K562 (cell line): ENCODE measurements around the gene AGAP1. TPM values are rescaled to one million over a fixed set of nuclear protein-coding genes. Genes with fewer than 3 reads are reported as not detected.

Source experiments
- ATAC-seq: fragments of 200-7000 bp; cut with Tn5 transposase; 3 replicates; pipeline ENCODE4 v1.9.1; 2020; ENCODE audit warnings: moderate library complexity
- BruUV-seq: library from RNA; stranded (reverse); fragments of 400-500 nt; replicated peaks from 2 replicates; lab custom pipeline; 2021; lab: Mats Ljungman, UMichigan
- CTCF ChIA-PET: fragments of 300-600 bp; formaldehyde crosslinking; extraction: SDS; loops from one replicate; lab custom pipeline; 2021; ENCODE audit warnings: low intra/inter-chr PET ratio; lab: Yijun Ruan, JAX
- POLR2A ChIA-PET: fragments of 300-600, 350-650 bp; sonication (Branson Sonifier 250); formaldehyde crosslinking; extraction: SDS; loops from one replicate; lab custom pipeline; 2021; ENCODE audit warnings: antibody characterized with exemption, inconsistent platforms; lab: Yijun Ruan, JAX
- DNase-seq, 4 experiments: peaks; one replicate each; pipeline versions ENCODE4 v3.0.0 to v3.0.0-alpha.2; 2011 to 2018; ENCODE audit warnings: low spot score in 3 of 4, mixed read lengths in 3 of 4; ENCODE audit errors: extremely low read depth in 1 of 4
- FAIRE-seq: peaks from 2 replicates; lab custom pipeline; 2011; peaks lifted over from hg19 to GRCh38; lab: Jason Lieb, UNC
- H2AFZ ChIP-seq: 2 replicates; pipeline ENCODE4 v1.6.0; 2011; ENCODE audit warnings: low read depth, low read length, control low read depth, inconsistent platforms
- H3K27ac ChIP-seq: fragments of 200-600 bp; 3 replicates; pipeline ENCODE4 v1.8.0; 2011; ENCODE audit warnings: low read depth, mild to moderate bottlenecking, control low read depth, inconsistent platforms, low read length, moderate library complexity, mixed read lengths; ENCODE audit errors: extremely low read depth
- H3K27me3 ChIP-seq, 2 experiments: fragments of 300-600 bp in 1 of 2; 2 replicates in 1 of 2; 3 replicates in 1 of 2; pipeline versions ENCODE4 v1.6.0 to v1.8.0; 2011; ENCODE audit warnings: inconsistent platforms in 2 of 2, low read length in 2 of 2, mild to moderate bottlenecking in 1 of 2, mixed read lengths in 1 of 2, moderate library complexity in 1 of 2; ENCODE audit not compliant: control insufficient read depth in 2 of 2, insufficient read depth in 2 of 2
- H3K36me3 ChIP-seq: fragments of 300-600 bp; 3 replicates; pipeline ENCODE4 v1.8.0; 2011; ENCODE audit warnings: mild to moderate bottlenecking, low read length, inconsistent platforms; ENCODE audit not compliant: control insufficient read depth, insufficient read depth
- H3K4me1 ChIP-seq, 2 experiments: fragments of 200-600 bp in 1 of 2; replicated peaks in 1 of 2; 2 replicates in 1 of 2; 3 replicates in 1 of 2; pipeline versions ENCODE4 v1.5.1 to v1.8.0; 2011; ENCODE audit warnings: inconsistent platforms in 2 of 2, low read length in 2 of 2, mild to moderate bottlenecking in 1 of 2, mixed read lengths in 1 of 2, moderate library complexity in 1 of 2; ENCODE audit not compliant: control insufficient read depth in 2 of 2, insufficient read depth in 2 of 2
- H3K4me2 ChIP-seq: 2 replicates; pipeline ENCODE4 v1.6.1; 2011; ENCODE audit warnings: low read length, control low read depth, inconsistent platforms, mixed read lengths; ENCODE audit not compliant: insufficient read depth
- H3K4me3 ChIP-seq: fragments of 200-600 bp; sonication (generic), shearing (Covaris generic); 2 replicates; pipeline ENCODE4 v1.5.1; 2016; ENCODE audit warnings: control low read depth, inconsistent platforms
- H3K79me2 ChIP-seq: fragments of 200-600 bp; 3 replicates; pipeline ENCODE4 v1.8.0; 2011; ENCODE audit warnings: low read length, inconsistent platforms; ENCODE audit not compliant: control insufficient read depth, insufficient read depth
- H3K9ac ChIP-seq, 2 experiments: 2 replicates each; pipeline versions ENCODE4 v1.6.0 to v1.6.1; 2011; ENCODE audit warnings: low read depth in 2 of 2, low read length in 2 of 2, control low read depth in 1 of 2, inconsistent platforms in 1 of 2, mild to moderate bottlenecking in 1 of 2, mixed read lengths in 1 of 2; ENCODE audit not compliant: insufficient read depth in 1 of 2
- H3K9me1 ChIP-seq: one replicate; pipeline ENCODE4 v1.6.0; 2011; ENCODE audit warnings: inconsistent platforms, mild to moderate bottlenecking, low read length, moderate library complexity; ENCODE audit not compliant: control insufficient read depth, insufficient read depth
- H3K9me3 ChIP-seq: replicated peaks from 2 replicates; pipeline ENCODE4 v1.5.1; 2011; ENCODE audit warnings: low read depth, low read length, inconsistent platforms; ENCODE audit not compliant: control insufficient read depth, insufficient read depth
- H4K20me1 ChIP-seq: replicated peaks from 2 replicates; pipeline ENCODE4 v1.6.1; 2011; ENCODE audit warnings: low read length, inconsistent platforms, mixed read lengths; ENCODE audit not compliant: control insufficient read depth, insufficient read depth
- ZNF609 ChIP-seq: sonication (generic); formaldehyde crosslinking; IDR thresholded peaks from 2 replicates; pipeline ENCODE4 v1.8.1; 2023; ENCODE audit warnings: missing genetic modification reagents, mild to moderate bottlenecking, borderline replicate concordance
- WGBS: fragments of 100-300 bp; shearing (Covaris generic); methylation state at CpG from one replicate; pipeline ENCODE4 v1.1.6; 2016; ENCODE audit warnings: low coverage, mixed read lengths; ENCODE audit not compliant: insufficient coverage; ENCODE audit errors: missing lambda C conversion rate; 5-methylcytosine and 5-hydroxymethylcytosine counted together
- in situ Hi-C: fragments of 300-500 bp; cut with MboI; formaldehyde crosslinking; loops from 4 replicates; pipeline ENCODE4 v1.15.0; 2018; ENCODE audit warnings: inconsistent platforms, mixed read lengths
- intact Hi-C: fragments of 100-400 bp; cut with micrococcal nuclease; formaldehyde crosslinking; loops from 2 replicates; pipeline ENCODE4 v1.14.2; 2022
- polyA plus RNA-seq, 8 experiments: library from polyadenylated mRNA; depleted of rRNA in 4 of 8; stranded (reverse) in 5 of 8; unstranded in 3 of 8; fragments of >200 nt; fragmentation: Nextera tagmentation in 2 of 8; fragmentation: Illumina TruSeq in 1 of 8; extraction: Ambion mirVana in 2 of 8; extraction: Trizol in 1 of 8; gene quantifications; 2 replicates each; pipeline versions ENCODE4 v1.2.1 to v1.2.3, GENCODE V29; 2011 to 2014; ENCODE audit warnings: inconsistent platforms in 1 of 8, missing spikeins in 1 of 8
- total RNA-seq, 7 experiments: library from RNA; depleted of rRNA in 6 of 7; stranded (reverse); fragments of >200 nt in 6 of 7; fragmentation: Illumina TruSeq in 2 of 7; extraction: Trizol in 2 of 7; gene quantifications; 2 replicates each; pipeline versions ENCODE4 v1.2.1 to v1.2.3, GENCODE V29; 2011 to 2021; ENCODE audit warnings: low replicate concordance in 1 of 7

AGAP1 gene
- total and polyA plus RNA-seq, 9 of the 15 experiments (the other 6 are each of a cell fraction or from before 2014, with no cell fraction given), result 1.3 to 24.0 (median 10.6) TPM

- peaks cover 0 to 7% of the 10 kb centered on the region in 2 experiments; a peak in 2 of 5 replicates for H3K4me1 ChIP-seq
- H3K4me3 ChIP-seq, result no peak overlapping the region
- no TSS peak for BruUV-seq
- H2AFZ ChIP-seq, result no peak overlapping the region
- H3K79me2 ChIP-seq, result no peaks in the 10 kb centered on the region
- ChIA-PET CTCF (no interaction called here), POLR2A (interaction anchor here (0.7 to 1.5 kb wide), 2 partner anchors 20 to 60 kb away, joined by 3 read pairs; no protein-coding TSS in a partner anchor)
- intact Hi-C loops (no loop called here), in situ Hi-C loops (no loop called here)
- no peaks in the 10 kb centered on the region for H3K9me1 ChIP-seq
- no peak overlapping the region for H3K4me2 ChIP-seq
- TF ChIP-seq ZNF609 (CRISPR knock-in tag), result no peak
- DNase-seq (no peak), ATAC-seq (no peak), FAIRE-seq (no peak)
- WGBS, result 74% methylated on average over 6 of the region's 7 CpGs
- no peaks in the 10 kb centered on the region for H3K27me3 ChIP-seq
- H3K9me3 ChIP-seq, result no peaks in the 10 kb centered on the region
- H3K9ac ChIP-seq, result no peak overlapping the region
- H3K27ac ChIP-seq, result no peak overlapping the region
- H4K20me1 ChIP-seq, result no peaks in the 10 kb centered on the region; the same call in 1 of the 2 replicates
- peaks cover 20% of the 10 kb centered on the region; the same call in 1 of the 3 replicates for H3K36me3 ChIP-seq
Measured at GRCh38 chr2:235719146-235719942, 225.5 kb downstream of the AGAP1 start.
